Natural killer cell (primary cell): ENCODE measurements around the gene OSBPL10. TPM values are rescaled to one million over a fixed set of nuclear protein-coding genes. Genes with fewer than 3 reads are reported as not detected.

Experiments used
- ATAC-seq, 3 donors: fragments of 150-1000 bp in 2 of 3; fragments of 200-7000 bp in 1 of 3; cut with Tn5 transposase; 1 replicate in 1 of 3; 2 replicates in 2 of 3; pipeline ENCODE4 v1.10.0; 2021; ENCODE audit warnings: mild to moderate bottlenecking in 2 of 3, moderate library complexity in 2 of 3
- DNase-seq, 2 donors: peaks; one replicate each; pipeline versions ENCODE4 v3.0.0 to v3.0.0-alpha.2; 2013 to 2021; ENCODE audit warnings: mixed read lengths in 1 of 2
- H3K27ac ChIP-seq: one replicate; pipeline ENCODE4 v1.5.1; 2013; ENCODE audit warnings: mild to moderate bottlenecking, low read length
- H3K27me3 ChIP-seq: one replicate; pipeline ENCODE4 v1.6.1; 2013; ENCODE audit warnings: low read length; ENCODE audit not compliant: control insufficient read depth, insufficient read depth
- H3K36me3 ChIP-seq: one replicate; pipeline ENCODE4 v1.6.1; 2013; ENCODE audit warnings: low read length; ENCODE audit not compliant: control insufficient read depth, insufficient read depth
- H3K4me1 ChIP-seq: one replicate; pipeline ENCODE4 v1.6.1; 2013; ENCODE audit warnings: low read length; ENCODE audit not compliant: control insufficient read depth, insufficient read depth
- H3K4me3 ChIP-seq: one replicate; pipeline ENCODE4 v1.5.1; 2013; ENCODE audit warnings: low read length
- H3K9me3 ChIP-seq: one replicate; pipeline ENCODE4 v1.6.1; 2013; ENCODE audit warnings: low read length; ENCODE audit not compliant: control insufficient read depth, insufficient read depth
- H3K27ac Mint-ChIP-seq, 2 donors: one replicate each; pipeline ENCODE4 v1.8.0; 2022; ENCODE audit warnings: mild to moderate bottlenecking in 2 of 2, mixed read lengths in 2 of 2, moderate library complexity in 1 of 2
- H3K27me3 Mint-ChIP-seq, 2 donors: one replicate each; pipeline ENCODE4 v1.8.0; 2022; ENCODE audit warnings: low read depth in 2 of 2, mixed read lengths in 2 of 2
- H3K36me3 Mint-ChIP-seq: one replicate; pipeline ENCODE4 v1.8.0; 2022; ENCODE audit warnings: mixed read lengths
- H3K4me1 Mint-ChIP-seq, 2 donors: one replicate each; pipeline ENCODE4 v1.8.0; 2022; ENCODE audit warnings: mixed read lengths in 2 of 2
- H3K4me3 Mint-ChIP-seq: one replicate; pipeline ENCODE4 v1.8.0; 2022; ENCODE audit warnings: mild to moderate bottlenecking, moderate library complexity, mixed read lengths
- H3K9me3 Mint-ChIP-seq, 2 donors: one replicate each; pipeline ENCODE4 v1.8.0; 2022; ENCODE audit warnings: mixed read lengths in 2 of 2
- CTCF ChIP-seq: fragments of 200-600 bp; IDR thresholded peaks from one replicate; pipeline ENCODE4 v1.8.0; 2022; ENCODE audit warnings: antibody characterized with exemption
- WGBS: methylation state at CpG from one replicate; pipeline ENCODE4 v1.1.7; 2013; ENCODE audit warnings: missing lambda C conversion rate; ENCODE audit not compliant: insufficient coverage; 5-methylcytosine and 5-hydroxymethylcytosine counted together
- intact Hi-C: fragments of 100-400 bp; cut with micrococcal nuclease; formaldehyde crosslinking; loops from one replicate; pipeline ENCODE4 v1.14.2; 2022
- total RNA-seq, 4 donors: library from RNA; stranded (reverse); fragments of 120-200 nt in 1 of 4; gene quantifications; one replicate each; pipeline versions ENCODE4 v1.2.3 to v1.2.4, GENCODE V29; 2013 to 2022

The OSBPL10 gene
- total RNA-seq, 3 donors from 2014 or later (not counting 1 experiment from before 2014, with no cell fraction given), result 1.00 to 3.6 (median 1.6) TPM

- Histone ChIP-seq H3K4me1 (no peaks in the 10 kb centered on the region), H3K36me3 (no peaks in the 10 kb centered on the region), H3K9me3 (no peaks in the 10 kb centered on the region), H3K4me3 (no peak overlapping the region), H3K27ac (no peak overlapping the region), H3K27me3 (no peaks in the 10 kb centered on the region)
- Mint-ChIP-seq H3K27me3 (peaks cover 25 to 26% of the 10 kb centered on the region in 2 donors), H3K9me3 (no peaks in the 10 kb centered on the region), H3K4me1 (no peaks in the 10 kb centered on the region), H3K36me3 (no peaks in the 10 kb centered on the region), H3K4me3 (no peak overlapping the region), H3K27ac (no peak overlapping the region)
- intact Hi-C loops, result no loop called here
- 44% methylated on average over 5 of the region's 6 CpGs for WGBS
- TF ChIP-seq CTCF, result no peak
- peak in 1 of 3 donors; percentile 24 for ATAC-seq
- no peak for DNase-seq
Observed at GRCh38 chr3:32002561-32003368, 21.7 kb upstream of the OSBPL10 start.

GRCh38 chr3:32000877-32001276, 19.8 kb upstream of the OSBPL10 start:
- H3K4me3 ChIP-seq, result no peak overlapping the region
- no peaks in the 10 kb centered on the region for H3K27me3 ChIP-seq
- Mint-ChIP-seq H3K4me3 (no peak overlapping the region), H3K9me3 (no peaks in the 10 kb centered on the region), H3K36me3 (no peaks in the 10 kb centered on the region), H3K4me1 (no peaks in the 10 kb centered on the region), H3K27me3 (peaks cover 18 to 26% of the 10 kb centered on the region in 2 donors), H3K27ac (no peak overlapping the region)
- H3K4me1 ChIP-seq, result no peaks in the 10 kb centered on the region
- intact Hi-C loops, result no loop called here
- H3K27ac ChIP-seq, result no peak overlapping the region
- H3K9me3 ChIP-seq, result no peaks in the 10 kb centered on the region
- ATAC-seq, result no peak
- WGBS, result 95% methylated on average over 3 of the region's 3 CpGs
- DNase-seq, result no peak
- TF ChIP-seq CTCF, result no peak
- H3K36me3 ChIP-seq, result no peaks in the 10 kb centered on the region

- no peaks in the 10 kb centered on the region for H3K9me3 Mint-ChIP-seq
- no peak for ATAC-seq
- no peak for TF ChIP-seq CTCF
- H3K27ac ChIP-seq, result peak overlapping the region; percentile 27
- intact Hi-C loops, result no loop called here
- H3K27me3 Mint-ChIP-seq, result peaks cover 18 to 29% of the 10 kb centered on the region in 2 donors
- H3K36me3 Mint-ChIP-seq, result no peaks in the 10 kb centered on the region
- WGBS, result 71% methylated on average over 7 of the region's 7 CpGs
- no peak overlapping the region for H3K4me3 Mint-ChIP-seq
- no peaks in the 10 kb centered on the region for H3K4me1 ChIP-seq
- no peaks in the 10 kb centered on the region for H3K36me3 ChIP-seq
- no peaks in the 10 kb centered on the region for H3K27me3 ChIP-seq
- H3K4me3 ChIP-seq, result no peak overlapping the region
- DNase-seq, result no peak
- H3K27ac Mint-ChIP-seq, result no peak overlapping the region
- H3K4me1 Mint-ChIP-seq, result no peaks in the 10 kb centered on the region
- no peaks in the 10 kb centered on the region for H3K9me3 ChIP-seq
Observed at GRCh38 chr3:31999907-32000439, 18.9 kb upstream of the OSBPL10 start.
